Measurements from ENCODE around the gene PRC1.

The PRC1 gene

DNA sequence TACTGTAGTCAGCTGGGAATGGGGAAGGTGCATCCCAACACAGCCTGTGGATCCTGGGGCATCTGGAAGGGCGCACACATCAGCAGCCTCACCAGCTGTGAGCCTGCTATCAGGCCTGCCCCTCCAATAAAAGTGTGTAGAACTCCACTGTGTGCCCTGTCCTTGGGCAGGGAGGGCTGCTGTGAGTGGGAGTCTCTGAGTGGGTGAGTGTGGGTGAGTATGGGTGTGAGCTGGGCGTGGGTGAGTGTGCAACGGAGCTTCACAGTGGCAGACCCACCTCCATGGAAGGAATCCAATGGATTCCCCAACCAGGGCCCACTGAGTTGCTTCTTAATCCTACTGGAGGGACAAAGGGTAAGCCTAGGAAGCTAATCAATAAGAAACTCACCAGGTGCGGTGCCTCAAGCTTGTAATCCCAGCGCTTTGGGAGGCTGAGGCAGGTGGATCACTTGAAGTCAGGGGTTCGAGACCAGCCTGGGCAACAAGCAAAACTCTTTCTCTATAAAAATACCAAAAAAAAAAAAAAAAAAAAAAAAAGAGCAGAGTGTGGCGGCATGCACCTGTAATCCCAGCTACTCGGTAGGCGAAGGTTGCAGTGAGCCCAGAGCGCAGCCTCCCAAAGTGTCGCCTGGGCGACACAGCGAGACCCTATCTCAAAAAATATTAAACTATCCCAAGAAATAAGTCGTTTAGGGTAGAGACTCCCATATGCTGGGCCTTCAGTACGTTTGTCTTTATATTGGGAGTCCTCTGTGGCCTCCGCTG is 40.2 kb downstream of the PRC1 start:
- FAIRE-seq = no peak

DNA sequence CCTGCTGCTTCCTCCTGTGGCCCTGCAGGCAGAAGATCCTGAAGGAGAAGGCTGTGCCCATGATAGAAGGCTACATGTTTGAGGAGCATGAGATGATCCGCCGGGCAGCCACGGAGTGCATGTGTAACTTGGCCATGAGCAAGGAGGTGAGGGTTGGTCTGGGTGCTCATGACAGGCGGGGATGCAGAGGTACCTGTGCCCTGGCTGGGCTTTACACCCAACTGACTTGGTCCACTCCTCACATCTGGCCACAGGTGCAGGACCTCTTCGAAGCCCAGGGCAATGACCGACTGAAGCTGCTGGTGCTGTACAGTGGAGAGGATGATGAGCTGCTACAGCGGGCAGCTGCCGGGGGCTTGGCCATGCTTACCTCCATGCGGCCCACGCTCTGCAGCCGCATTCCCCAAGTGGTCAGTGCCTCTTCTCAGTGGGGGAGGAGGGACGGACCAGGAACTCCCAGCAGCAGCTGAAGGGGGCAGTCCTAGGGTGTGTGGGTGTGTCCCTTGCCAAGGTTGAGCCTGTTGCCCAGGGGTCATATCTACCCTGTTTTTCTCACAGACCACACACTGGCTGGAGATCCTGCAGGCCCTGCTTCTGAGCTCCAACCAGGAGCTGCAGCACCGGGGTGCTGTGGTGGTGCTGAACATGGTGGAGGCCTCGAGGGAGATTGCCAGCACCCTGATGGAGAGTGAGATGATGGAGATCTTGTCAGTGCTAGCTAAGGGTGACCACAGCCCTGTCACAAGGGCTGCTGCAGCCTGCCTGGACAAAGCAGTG is 41.2 kb downstream of the PRC1 start:
- FAIRE-seq = no peak

DNA sequence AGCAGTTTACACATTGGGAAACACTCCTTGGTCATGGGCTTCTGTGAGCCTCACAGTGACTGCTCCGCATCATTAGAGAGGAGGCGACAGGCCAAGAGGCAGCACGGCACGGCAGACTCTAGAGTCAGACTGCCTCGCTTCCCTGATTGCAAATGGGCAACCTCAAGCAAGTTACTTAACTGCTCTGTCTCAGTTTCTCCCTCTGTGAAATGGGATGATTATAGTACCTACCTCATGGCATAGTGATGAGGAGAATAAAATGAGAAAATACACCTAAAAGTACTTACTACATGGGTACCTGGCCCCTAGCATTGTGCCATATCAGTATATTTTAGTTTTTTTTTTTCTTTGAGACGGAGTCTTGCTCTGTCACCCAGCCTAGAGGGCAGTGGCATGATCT is 43.7 kb downstream of the PRC1 start:
- FAIRE-seq = no peak

DNA sequence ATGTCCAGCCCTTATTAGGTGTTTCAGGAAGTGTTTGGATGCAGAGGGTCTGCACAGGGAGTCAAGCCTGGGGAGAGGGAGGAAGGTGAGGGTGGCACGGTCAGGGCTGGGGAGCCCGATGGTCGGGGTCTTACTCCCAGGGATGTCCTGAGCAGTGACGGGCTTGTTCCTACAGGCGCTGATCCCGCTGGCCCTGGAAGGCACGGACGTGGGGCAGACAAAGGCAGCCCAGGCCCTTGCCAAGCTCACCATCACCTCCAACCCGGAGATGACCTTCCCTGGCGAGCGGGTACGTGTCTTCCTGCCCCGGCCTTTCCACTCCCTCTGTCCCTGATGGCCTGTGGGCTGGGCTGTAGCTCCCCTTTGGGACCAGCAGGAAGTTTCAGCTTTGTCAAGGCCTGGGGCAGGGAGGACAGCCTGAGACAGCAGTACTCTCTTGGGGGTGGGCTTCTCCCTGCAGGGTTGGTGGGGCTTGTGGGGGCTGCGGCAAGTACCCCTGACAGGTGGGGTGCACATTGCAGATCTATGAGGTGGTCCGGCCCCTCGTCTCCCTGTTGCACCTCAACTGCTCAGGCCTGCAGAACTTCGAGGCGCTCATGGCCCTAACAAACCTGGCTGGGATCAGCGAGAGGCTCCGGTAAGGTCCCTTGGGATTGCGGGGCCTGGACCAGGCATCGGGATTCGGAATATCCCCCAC is 44.2 kb downstream of the PRC1 start:
- FAIRE-seq = no peak

DNA sequence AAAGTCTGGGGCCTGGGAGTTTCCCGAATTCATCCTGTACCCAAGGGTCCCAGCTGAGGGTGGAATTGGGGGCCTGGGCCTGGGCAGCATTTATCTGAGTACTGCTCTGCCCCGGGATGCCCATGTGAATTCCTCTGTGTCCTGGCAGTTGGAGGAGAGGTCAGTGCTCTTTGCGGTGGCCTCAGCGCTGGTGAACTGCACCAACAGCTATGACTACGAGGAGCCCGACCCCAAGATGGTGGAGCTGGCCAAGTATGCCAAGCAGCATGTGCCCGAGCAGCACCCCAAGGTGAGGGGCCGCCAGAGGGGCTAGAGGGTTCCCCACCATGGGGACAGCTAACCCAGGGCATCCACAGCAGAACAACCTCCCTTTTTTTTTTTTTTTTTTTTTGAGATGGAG is 45.8 kb downstream of the PRC1 start:
- FAIRE-seq = no peak

DNA sequence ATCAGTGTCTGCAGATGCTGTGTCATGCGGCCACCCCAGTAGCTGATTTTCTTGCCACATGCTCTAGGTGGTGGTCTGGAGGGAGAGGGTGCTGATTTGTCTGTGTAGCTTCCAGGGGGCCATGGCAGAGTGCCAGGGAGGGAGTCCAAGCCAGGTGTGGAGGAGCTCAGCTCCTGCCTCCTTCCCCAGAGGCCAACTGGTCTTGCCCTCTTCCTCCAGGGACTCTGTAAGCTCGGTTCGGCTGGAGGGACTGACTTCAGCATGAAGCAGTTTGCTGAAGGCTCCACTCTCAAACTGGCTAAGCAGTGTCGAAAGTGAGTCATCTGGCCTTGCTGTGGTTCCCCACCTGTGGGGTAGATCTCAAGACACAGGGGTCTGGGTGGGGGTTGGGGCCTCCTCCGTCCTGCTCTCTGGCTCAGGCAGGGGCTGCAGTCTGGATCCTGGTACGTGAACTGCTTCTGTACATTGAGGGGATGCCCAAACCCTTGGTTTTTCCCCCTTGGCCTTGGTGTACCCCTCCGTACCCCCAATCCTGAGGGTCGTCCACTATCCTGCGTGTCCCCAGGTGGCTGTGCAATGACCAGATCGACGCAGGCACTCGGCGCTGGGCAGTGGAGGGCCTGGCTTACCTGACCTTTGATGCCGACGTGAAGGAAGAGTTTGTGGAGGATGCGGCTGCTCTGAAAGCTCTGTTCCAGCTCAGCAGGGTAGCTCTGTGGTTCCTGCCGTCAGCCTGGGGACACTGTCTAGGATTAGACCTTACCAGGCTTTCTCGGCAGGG is 46.6 kb downstream of the PRC1 start:
- no peak for FAIRE-seq

DNA sequence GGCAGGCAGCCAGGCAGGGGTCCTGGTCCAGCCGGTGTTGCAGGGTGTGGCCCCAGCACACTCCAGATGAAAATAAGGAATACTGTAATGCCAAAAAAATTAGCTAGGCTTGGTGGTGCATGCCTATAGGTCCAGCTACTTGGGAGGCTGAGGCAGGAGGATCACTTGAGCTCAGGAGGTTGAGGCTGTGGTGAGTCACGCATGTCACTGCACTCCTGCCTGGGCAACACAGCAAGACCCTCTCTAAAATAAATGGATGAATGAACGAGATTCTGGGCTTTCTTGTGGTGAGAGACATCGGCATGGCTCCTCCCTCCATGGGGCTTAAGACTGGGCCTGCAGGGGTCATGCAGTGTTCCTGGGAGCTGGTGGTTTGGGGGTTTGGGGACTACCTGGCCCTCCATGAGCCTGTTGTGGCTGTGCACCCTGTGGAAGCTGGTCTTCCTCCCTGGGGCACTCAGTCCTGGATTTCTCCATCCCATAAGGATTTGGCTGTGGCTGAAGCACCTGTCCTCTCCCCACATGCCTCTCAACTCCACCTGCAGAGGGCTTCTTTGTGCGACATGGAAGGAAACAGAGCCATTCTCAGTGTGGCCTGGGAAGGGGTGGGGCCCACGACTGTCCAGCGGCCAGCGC is 47.3 kb downstream of the PRC1 start:
- no peak for FAIRE-seq

DNA sequence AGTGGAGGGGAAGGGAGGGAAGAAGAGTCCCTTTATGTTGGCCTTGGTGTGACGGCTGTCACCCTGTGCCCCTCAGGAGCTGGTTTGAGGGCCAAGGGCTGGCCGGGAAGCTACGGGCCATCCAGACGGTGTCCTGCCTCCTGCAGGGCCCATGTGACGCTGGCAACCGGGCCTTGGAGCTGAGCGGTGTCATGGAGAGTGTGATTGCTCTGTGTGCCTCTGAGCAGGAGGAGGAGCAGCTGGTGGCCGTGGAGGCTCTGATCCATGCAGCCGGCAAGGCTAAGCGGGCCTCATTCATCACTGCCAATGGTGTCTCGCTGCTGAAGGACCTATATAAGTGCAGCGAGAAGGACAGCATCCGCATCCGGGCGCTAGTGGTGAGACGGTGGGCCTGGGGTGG is 47.8 kb downstream of the PRC1 start:
- FAIRE-seq = no peak

DNA sequence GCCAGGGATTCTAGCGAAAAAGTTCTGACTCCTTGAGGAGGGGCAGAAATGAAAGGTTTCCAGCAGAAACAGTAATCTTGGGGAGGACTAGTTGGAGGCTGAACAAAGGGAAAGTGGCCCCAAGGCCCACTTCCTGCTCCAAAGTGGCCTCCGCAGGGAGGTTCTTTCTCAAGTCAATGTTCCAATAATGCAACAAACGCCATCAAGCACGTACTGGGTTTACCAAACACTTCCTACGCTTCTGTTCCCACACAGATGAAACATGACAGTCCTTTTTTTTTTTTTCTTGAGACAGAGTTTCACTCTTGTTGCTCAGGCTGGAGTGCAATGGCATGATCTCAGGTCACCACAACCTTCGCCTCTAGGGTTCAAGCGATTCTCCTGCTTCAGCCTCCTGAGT is 49.2 kb downstream of the PRC1 start:
- FAIRE-seq = no peak

DNA sequence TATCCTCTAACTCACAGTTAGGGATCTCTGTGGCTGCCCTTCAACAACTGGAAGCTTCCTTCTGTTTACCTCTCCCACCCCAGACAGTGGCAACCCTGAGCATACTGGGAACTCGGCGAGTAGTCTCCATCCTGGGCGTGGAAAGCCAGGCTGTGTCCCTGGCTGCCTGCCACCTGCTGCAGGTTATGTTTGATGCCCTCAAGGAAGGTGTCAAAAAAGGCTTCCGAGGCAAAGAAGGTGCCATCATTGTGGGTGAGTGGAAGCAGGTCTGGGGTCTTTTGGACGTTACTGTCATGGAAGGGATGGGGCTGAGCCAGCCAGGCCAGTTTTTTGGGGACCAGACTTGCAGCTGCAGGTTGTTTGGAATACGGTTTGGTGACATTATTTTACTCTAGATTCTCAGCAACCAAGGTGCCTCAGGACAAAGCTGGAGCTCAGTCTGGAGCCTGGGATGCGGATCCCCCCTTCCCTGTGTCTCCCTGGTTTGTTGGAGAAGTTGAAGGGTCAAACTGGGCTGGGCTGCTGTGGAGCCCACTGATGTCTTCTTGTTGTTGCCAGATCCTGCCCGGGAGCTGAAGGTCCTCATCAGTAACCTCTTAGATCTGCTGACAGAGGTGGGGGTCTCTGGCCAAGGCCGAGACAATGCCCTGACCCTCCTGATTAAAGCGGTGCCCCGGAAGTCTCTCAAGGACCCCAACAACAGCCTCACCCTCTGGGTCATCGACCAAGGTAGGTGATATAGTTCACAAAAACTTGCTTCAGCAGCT is 51.8 kb downstream of the PRC1 start:
- no peak for FAIRE-seq

DNA sequence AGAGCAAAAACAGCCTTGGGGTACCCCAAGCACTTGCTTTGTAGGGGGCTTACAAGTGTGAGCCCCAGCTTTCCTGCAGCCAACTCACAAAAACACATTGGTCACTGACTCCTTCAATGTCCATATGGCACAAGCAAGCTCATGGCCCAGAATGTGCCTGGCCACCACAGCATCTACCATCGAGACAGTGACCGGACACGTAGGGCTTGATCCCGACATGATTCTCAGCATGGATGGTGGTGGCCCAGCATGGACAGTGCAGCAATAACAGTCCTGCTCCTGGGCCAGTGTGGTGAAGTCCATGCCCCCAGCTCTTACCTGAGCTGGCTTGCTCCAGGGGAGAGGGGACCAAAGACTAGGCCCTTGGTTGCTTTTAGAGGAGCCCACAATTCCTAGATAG is 53.3 kb downstream of the PRC1 start:
- no peak for FAIRE-seq

DNA sequence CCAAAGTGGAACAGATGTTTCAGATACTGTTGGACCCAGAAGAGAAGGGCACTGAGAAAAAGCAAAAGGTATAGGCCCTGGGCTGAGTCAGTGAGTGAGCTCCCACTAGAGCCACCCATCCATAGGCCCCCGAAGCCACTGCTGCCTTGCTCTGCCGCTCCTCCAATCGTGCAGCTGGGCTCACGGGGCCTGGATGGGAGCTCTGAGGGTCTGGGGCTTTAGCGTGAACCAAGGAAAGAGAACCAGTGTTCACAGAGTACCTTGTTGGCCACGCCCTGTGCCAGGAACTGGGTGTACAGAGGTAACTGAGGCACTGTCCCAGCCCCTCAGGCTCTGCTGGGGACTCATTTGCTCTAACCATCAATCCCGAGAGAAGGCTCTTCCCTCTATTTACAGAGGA is 54.6 kb downstream of the PRC1 start:
- FAIRE-seq = no peak

DNA sequence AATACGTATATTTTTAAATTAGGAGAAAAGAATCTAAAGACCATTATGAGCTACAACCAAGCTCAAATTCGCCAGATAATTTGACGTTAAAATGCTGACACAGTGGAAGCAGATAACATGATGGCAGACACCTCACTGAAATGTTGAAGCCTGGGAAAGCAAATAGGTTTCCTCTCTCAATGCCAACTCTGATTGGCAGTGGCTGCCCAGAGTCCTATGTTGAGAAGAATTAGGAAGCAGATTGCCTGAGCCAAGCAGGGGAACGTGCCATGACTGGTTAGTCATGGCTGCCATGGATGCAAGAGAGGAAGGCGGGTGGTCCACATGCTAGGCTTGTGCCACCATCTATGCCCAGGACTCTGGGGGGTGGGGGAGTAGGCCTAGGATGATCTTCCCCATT is 56.1 kb downstream of the PRC1 start:
- no peak for FAIRE-seq

DNA sequence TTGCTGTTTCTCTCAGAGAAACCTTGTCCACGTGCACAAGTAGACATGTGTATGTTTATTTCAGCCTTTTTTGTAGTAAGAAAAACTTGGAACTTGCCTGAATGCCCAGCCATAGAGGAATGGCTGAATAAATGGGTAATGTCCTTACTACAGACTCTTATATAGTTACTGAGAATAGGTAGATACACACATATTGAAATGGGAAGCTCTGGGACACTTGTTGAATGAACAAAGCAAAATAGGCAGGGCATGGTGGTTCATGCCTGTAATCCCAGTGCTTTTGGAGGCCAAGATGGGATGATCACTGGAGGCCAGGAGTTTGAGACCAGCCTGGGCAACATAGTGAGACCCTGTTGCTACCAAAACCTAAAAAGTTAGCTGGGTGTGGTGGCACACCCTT is 57.5 kb downstream of the PRC1 start:
- no peak for FAIRE-seq

DNA sequence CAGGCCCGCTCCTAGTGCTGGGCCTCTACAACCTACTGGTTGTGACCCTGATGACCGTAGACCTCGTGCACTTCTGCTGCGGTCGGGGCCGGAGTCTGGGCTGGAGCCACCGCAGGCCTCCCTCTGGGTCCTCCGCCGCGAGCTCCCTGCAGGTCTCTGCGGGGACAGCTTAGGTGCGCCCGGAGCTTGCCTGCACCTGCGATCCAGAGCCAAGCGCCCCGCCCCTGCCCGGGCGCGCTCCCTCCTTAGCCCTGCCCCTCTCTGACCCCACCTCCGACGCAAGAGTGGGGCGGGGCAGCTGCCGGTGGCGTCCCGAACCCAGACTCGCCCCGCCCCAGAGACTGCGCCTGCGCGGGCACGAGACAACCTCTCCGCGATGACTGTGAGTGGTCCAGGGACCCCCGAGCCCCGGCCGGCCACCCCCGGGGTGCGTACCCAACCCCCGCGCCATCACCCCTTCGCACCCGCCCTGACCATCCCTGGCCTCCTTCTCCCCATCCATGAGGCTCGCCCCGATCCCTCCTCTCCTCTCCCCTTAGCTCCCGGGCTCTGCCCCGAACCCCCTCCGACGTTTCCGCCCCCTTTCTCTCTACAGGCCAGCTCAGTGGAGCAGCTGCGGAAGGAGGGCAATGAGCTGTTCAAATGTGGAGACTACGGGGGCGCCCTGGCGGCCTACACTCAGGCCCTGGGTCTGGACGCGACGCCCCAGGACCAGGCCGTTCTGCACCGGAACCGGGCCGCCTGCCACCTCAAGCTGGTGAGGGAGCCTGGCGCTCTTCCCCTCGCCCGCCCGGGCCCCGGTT is 59.2 kb downstream of the PRC1 start, which contains the start of gene UNC45A:
Gene UNC45A, plus strand, starts transcription at position 337 of the 803 bp plus-strand sequence. Its CDS starts 40 bp downstream, at position 377.
- FAIRE-seq = no peak

DNA sequence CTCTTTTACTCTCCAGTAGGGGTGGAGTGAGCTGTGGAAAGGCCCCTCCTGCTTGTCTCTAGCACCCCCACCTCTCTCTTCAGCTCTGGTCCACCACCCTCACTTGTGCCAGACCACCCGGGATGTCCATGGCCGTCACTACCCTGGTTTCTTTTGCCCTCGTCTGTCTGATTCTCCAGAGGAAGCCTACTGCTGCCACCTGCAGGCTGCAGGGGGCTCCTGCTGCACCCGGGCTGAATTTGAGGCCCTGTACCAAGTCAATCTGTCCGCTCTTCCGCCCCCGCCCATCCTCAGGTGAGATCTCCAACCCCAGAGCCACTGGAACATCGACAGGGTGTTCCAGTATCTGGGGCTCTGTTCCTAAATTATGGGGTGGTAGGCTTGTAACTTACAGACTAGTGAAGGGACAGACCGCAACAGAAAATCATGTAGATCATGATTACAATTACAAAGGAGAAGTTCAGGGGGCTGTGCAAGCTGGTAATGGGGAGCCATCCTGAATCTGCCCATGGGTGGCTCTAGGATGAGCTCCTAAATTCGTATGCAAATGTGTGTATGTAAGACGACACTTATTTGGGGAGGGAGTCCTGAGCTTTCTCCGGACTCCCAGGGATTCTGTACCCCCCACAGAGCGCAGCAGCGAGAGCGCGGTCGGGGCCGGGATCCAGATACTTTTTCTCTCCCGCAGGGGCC is 59.9 kb downstream of the PRC1 start:
- FAIRE-seq = no peak

DNA sequence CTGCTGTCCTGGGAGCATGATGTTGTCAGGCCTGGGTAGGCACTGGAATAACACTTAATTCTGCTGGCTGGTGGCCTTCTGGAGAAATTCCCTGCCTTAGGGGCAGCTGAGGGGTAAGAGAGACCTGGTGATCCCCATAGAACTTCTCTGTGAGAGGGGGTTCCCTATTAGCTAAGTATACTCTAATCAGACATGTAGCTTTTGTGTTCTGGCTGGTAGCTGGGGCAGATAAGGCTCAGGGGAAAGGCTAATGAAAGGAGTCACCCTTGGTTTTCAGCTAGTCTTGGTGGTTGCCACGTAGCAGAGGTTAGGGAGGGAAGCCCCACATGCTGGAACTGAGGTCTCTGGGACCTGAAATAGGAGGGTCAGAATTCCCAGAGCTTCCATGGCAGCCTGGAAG is 61.0 kb downstream of the PRC1 start:
- no peak for FAIRE-seq

DNA sequence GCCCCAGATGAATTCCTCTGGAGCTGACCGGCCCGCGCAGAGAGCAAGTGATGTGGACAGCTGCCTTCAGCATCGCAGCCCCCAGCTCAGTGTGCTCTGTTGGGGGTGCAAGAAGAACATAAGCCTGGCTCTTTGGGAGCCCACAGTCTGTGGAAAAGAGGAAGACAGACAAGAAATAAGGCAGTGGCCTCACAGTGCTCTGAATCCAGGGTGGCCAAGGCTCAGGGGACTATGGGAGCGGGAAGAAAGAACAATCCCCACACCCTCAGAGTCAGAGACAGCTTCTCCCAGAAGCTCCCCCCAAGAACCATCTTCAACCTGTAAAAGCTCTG is 61.7 kb downstream of the PRC1 start:
- FAIRE-seq = no peak

DNA sequence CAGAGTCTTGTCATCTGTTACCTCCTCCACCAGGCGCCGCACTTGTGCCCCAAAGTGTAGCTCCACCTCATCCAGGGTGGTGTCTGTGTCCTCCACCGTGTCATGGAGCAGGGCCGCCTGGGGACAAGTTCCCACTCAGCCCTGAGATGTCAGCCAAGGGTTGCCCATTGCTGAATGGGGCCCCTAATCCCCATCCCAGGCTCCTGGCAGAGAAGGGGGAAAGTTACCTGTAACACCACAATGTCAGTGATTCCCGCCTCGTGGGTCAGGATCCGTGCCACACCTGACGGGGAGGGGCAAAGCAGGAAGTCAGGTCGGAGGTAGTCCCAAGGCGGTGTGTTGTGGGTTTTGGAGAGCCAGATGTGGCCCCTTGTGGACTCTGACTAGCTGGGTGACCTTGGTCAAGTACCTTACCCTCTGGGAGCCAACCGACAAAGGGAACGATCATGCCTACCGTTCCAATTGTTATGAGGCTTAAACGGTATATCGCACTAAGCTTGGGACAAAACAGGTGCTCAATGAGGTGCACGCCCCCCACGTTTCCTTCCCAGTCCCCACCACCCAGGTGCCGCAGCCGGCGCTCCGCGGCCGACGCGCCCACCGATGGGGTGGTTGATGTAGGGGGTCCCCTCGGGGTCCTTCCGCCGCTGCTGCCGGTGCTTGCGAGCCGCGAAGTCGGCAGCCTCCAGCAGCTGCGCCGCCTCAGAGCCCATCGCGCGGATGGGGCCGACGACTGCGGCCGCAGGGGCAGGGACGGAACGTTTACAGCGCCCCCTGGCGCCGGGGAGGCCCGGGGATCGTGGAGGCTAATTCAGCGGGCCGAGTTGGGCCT is 62.3 kb downstream of the PRC1 start, which contains the start of gene HDDC3:
Gene HDDC3, minus strand, starts transcription at position 722 of the 832 bp plus-strand sequence. Its CDS starts 9 bp downstream, at position 713.
- FAIRE-seq = no peak

DNA sequence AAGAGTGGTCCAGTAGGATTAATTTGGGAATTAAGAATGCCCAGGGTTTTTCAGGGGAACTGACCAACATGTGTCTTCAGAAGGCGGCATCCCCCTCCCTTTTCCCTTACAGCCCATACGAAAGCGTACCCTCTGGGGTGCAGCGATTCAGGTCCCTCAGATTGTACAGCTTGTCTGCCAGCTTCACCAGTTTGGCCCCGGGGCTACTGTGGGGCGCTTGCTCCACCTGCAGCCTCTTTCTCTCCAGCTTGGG is 62.8 kb downstream of the PRC1 start:
- FAIRE-seq = no peak
